Epithelial cell of esophagus (primary cell): ENCODE measurements around the gene ZNF225.
A peak's percentile ranks its signal among the peaks of the same experiment; 100 is the strongest.
"Not testable (repeated sequence)": the region's sequence is repeated elsewhere in the genome, so short reads cannot be mapped to it uniquely, and the experiment has no call there.

ENCODE experiments used
- DNase-seq: peaks from one replicate; pipeline ENCODE4 v3.0.0; 2010; ENCODE audit warnings: low read depth
- H3K4me3 ChIP-seq: 2 replicates; pipeline ENCODE4 v1.5.1; 2011; ENCODE audit warnings: mild to moderate bottlenecking, low read length, control low read depth
- CTCF ChIP-seq: IDR thresholded peaks from 2 replicates; pipeline ENCODE4 v1.5.1; 2011; ENCODE audit warnings: low read depth, mild to moderate bottlenecking, low read length, control low read depth, inconsistent platforms; ENCODE audit not compliant: insufficient read depth; ENCODE audit errors: missing control alignments

ZNF225 gene

GRCh38 chr19:44156475-44156874 is 43.3 kb downstream of the ZNF225 start:
- no peak for TF ChIP-seq CTCF
- no peak for DNase-seq
- no peak overlapping the region for H3K4me3 ChIP-seq

- H3K4me3 ChIP-seq, result no peak overlapping the region
- no peak for TF ChIP-seq CTCF
- no peak for DNase-seq
Observed at GRCh38 chr19:44163789-44164188, 50.6 kb downstream of the ZNF225 start.

GRCh38 chr19:44164327-44164672 is 51.1 kb downstream of the ZNF225 start:
- peak overlapping the region; percentile 100 for H3K4me3 ChIP-seq
- no peak for DNase-seq
- TF ChIP-seq CTCF, result no peak

- no peak for TF ChIP-seq CTCF
- peak; percentile 99 for DNase-seq
- H3K4me3 ChIP-seq, result peak within 1 kb of the TSS; percentile 100
Observed at GRCh38 chr19:44164673-44165512, 51.7 kb downstream of the ZNF225 start, which contains the start of gene ZNF226. Gene ZNF226 (plus strand): TSS chr19:44165100. CDS start chr19:44170081, 4,981 bp downstream.

GRCh38 chr19:44170660-44171059 is 57.5 kb downstream of the ZNF225 start:
- DNase-seq, H3K4me3 ChIP-seq: not testable (repeated sequence)

- H3K4me3 ChIP-seq, result no peak overlapping the region
- no peak for TF ChIP-seq CTCF
- no peak for DNase-seq
Observed at GRCh38 chr19:44176590-44176989, 63.4 kb downstream of the ZNF225 start.

GRCh38 chr19:44180968-44181367 is 67.8 kb downstream of the ZNF225 start:
- no peak for TF ChIP-seq CTCF
- DNase-seq, result no peak
- H3K4me3 ChIP-seq, result no peak overlapping the region

GRCh38 chr19:44182145-44182544 is 68.9 kb downstream of the ZNF225 start:
- TF ChIP-seq CTCF, result no peak
- no peak for DNase-seq
- no peak overlapping the region for H3K4me3 ChIP-seq
